ENCODE data around the gene ATP5F1E. TPM values are rescaled to one million over a fixed set of nuclear protein-coding genes. Genes with fewer than 3 reads are reported as not detected.
"Not testable (repeated sequence)": the region's sequence is repeated elsewhere in the genome, so short reads cannot be mapped to it uniquely, and the experiment has no call there.

The ATP5F1E gene
- total RNA-seq, 2 donors from 2014 or later = 16.2 to 16.6 TPM

DNA sequence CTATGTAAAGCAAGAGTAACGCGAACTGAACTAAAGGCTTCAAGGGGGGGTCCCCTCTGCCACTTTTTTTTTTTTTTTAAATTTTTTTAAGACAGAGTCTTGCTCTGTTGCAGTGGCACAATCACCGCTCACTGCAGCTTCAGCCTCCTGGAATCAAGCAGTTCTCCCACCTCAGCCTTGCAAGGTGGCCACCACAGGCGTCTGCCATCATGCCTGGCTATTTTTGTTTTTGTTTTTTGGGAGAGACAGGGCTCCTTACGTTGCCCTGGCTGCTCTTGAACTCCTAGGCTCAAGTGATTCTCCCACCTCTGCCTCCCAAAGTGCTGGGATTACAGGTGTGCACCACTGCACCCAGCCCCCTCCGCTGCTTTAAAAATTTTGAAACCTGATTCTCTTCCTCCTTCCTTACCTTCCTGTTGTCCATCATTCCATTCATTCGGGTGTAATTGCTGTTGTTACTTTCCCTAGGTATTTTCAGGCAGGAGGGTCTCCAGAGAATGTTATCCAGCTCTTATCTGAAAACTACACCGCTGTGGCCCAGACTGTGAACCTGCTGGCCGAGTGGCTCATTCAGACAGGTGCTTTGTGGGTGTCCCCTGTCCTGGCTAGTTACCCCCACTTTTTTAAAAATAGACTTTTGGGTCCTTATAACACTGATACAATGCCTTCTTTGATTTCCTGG lies 45.7 kb downstream of the ATP5F1E start:
- H3K9me3 ChIP-seq = no peaks in the 10 kb centered on the region
- H3K27me3 ChIP-seq = no peaks in the 10 kb centered on the region
- no peak overlapping the region for H3K4me3 ChIP-seq
- DNase-seq (no peak), ATAC-seq (no peak)
- no peak for TF ChIP-seq POLR2A (IDR thresholded peaks at IDR 0.05)
- TF ChIP-seq, protein P1, sequence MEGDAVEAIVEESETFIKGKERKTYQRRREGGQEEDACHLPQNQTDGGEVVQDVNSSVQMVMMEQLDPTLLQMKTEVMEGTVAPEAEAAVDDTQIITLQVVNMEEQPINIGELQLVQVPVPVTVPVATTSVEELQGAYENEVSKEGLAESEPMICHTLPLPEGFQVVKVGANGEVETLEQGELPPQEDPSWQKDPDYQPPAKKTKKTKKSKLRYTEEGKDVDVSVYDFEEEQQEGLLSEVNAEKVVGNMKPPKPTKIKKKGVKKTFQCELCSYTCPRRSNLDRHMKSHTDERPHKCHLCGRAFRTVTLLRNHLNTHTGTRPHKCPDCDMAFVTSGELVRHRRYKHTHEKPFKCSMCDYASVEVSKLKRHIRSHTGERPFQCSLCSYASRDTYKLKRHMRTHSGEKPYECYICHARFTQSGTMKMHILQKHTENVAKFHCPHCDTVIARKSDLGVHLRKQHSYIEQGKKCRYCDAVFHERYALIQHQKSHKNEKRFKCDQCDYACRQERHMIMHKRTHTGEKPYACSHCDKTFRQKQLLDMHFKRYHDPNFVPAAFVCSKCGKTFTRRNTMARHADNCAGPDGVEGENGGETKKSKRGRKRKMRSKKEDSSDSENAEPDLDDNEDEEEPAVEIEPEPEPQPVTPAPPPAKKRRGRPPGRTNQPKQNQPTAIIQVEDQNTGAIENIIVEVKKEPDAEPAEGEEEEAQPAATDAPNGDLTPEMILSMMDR (IDR thresholded peaks at IDR 0.05) = no peak
- intact Hi-C loops (cut with DNase I) = loop anchor here (10.0 kb wide), 1 partner anchor 102 kb away; no protein-coding TSS in a partner anchor
- H3K4me1 ChIP-seq = peaks cover 24% of the 10 kb centered on the region
- WGBS, 2 donors = 77 to 80% methylated on average over 9 of the region's 9 CpGs
- H3K27ac ChIP-seq = no peak overlapping the region
- H3K36me3 ChIP-seq (replicated peaks in 1 of 2; ENCODE audit: insufficient read depth in 1 of 2, low read depth in 2 of 2) = peaks cover 6 to 31% of the 10 kb centered on the region in 2 donors

DNA sequence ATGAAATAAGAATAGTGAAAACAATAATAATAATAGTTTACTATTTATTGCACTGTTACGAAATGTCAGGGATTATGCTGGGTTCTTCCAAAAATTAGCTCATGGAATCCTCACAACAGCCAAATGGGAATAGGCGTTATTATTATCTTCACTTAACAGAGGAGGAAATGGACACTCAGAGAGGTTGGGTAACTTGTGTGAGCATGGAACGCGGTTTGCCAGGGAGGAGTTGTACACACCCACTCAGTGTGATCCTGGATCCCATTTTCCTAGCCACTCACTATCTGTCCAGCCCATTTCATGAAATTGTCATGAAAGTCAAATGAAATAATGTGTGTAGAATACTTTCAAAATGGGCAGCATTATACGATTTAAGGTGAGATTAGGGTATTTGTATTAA lies 46.5 kb downstream of the ATP5F1E start:
- Histone ChIP-seq H3K4me3 (no peak overlapping the region), H3K27me3 (no peaks in the 10 kb centered on the region), H3K27ac (no peak overlapping the region), H3K4me1 (peaks cover 24% of the 10 kb centered on the region), H3K36me3 (replicated peaks in 1 of 2; ENCODE audit: insufficient read depth in 1 of 2, low read depth in 2 of 2) (peaks cover 6 to 23% of the 10 kb centered on the region in 2 donors), H3K9me3 (no peaks in the 10 kb centered on the region)
- WGBS, 2 donors = 75 to 82% methylated on average over 5 of the region's 5 CpGs
- no peak for TF ChIP-seq POLR2A (IDR thresholded peaks at IDR 0.05)
- TF ChIP-seq, protein P1 (IDR thresholded peaks at IDR 0.05) = no peak
- intact Hi-C loops (cut with DNase I) = loop anchor here (10.0 kb wide), 1 partner anchor 101 kb away; no protein-coding TSS in a partner anchor
- ATAC-seq = no peak
- DNase-seq = no peak

DNA sequence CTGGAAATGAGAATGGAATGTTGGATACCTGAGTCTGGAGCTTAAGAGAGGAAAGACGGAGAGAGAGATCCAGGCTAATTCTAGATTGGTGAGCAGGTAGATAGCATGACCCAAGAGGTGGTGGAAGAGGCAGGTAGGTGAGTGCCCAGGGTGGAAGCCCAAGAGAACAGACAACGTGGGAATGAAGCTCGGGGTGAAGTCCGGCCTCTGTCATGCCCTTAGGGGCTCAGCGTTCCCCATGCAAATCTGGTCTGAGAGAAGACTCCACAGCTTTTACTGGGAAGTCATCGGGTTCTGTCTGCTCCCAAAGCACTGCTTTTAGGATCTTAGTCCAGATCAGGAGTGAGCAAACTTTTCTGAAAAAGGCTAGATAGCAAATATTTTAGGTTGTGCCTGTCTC lies 47.4 kb downstream of the ATP5F1E start:
- no peak overlapping the region for H3K4me3 ChIP-seq
- 80 to 81% methylated on average over 6 of the region's 6 CpGs for WGBS, 2 donors
- H3K27me3 ChIP-seq = no peaks in the 10 kb centered on the region
- H3K36me3 ChIP-seq (replicated peaks in 1 of 2; ENCODE audit: insufficient read depth in 1 of 2, low read depth in 2 of 2) = peaks cover 6 to 16% of the 10 kb centered on the region in 2 donors
- TF ChIP-seq POLR2A (IDR thresholded peaks at IDR 0.05) = no peak
- TF ChIP-seq, protein P1 (IDR thresholded peaks at IDR 0.05) = no peak
- peaks cover 24% of the 10 kb centered on the region for H3K4me1 ChIP-seq
- ATAC-seq = no peak
- H3K27ac ChIP-seq = no peak overlapping the region
- intact Hi-C loops (cut with DNase I) = loop anchor here (10.0 kb wide), 1 partner anchor 100 kb away; no protein-coding TSS in a partner anchor
- H3K9me3 ChIP-seq = no peaks in the 10 kb centered on the region
- DNase-seq = no peak

DNA sequence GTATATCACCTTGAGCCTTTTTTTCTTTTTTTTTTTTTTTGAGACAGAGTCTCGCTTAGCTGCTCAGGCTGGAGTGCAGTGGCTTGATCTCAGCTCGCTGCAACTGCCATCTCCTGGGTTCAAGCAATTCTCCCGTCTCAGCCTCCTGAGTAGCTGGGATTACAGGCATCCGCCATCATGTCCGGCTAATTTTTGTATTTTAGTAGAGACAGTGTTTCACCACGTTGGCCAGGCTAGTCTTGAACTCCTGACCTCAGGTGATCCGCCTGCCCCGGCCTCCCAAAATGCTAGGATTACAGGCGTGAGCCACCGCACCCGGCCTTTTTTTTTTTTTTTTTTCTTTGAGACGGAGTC lies 49.0 kb downstream of the ATP5F1E start:
- 94 to 96% methylated on average over 12 of the region's 12 CpGs for WGBS, 2 donors
- H3K27me3 ChIP-seq; H3K27ac ChIP-seq; H3K4me3 ChIP-seq; H3K36me3 ChIP-seq (replicated peaks in 1 of 2; ENCODE audit: insufficient read depth in 1 of 2, low read depth in 2 of 2); DNase-seq; ATAC-seq; H3K9me3 ChIP-seq: not testable (repeated sequence)
- H3K4me1 ChIP-seq = peaks cover 24% of the 10 kb centered on the region
- intact Hi-C loops (cut with DNase I) = loop anchor here (10.0 kb wide), 1 partner anchor 98 kb away; no protein-coding TSS in a partner anchor

DNA sequence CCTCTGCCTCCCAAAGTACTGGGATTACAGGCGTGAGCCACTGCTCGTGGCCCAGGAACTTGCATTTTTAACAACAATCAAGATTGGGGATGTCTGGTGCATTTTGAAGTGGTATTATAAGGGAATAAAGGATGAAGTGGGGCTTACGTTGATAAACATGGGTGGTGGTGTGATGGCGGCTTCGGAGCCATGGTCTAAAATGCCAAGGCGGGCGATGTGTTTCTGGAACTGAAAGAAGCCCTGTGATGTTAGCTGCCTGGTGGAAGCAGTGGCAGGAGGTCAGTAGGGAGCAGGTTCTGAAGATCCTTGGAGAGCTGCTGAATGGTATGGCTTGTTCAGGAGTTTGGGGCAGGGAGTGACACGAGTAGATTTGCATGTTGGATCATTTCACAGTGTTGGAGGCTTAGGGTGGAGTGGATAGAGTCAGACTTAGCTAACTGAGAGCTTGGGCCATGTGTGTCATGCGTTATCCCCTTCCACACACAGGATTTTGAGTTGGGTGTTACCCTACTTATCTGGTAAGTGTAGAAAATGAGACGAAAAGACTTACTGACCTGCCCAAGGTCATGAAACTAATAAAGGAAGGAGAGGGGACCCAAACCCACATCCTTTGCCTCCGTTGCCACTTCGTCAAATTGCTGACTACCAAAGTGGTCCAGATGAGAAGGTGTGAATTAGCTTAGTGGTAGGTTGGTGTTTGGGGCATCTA lies 49.6 kb downstream of the ATP5F1E start:
- Histone ChIP-seq H3K9me3 (no peaks in the 10 kb centered on the region), H3K27ac (no peak overlapping the region), H3K4me3 (no peak overlapping the region), H3K27me3 (no peaks in the 10 kb centered on the region), H3K4me1 (peaks cover 24% of the 10 kb centered on the region), H3K36me3 (replicated peaks in 1 of 2; ENCODE audit: insufficient read depth in 1 of 2, low read depth in 2 of 2) (peaks cover 3% of the 10 kb centered on the region in 2 donors)
- DNase-seq = no peak
- intact Hi-C loops (cut with DNase I) = loop anchor here (10.0 kb wide), 1 partner anchor 98 kb away; no protein-coding TSS in a partner anchor
- no peak for ATAC-seq
- WGBS, 2 donors = 83 to 84% methylated on average over 12 of the region's 12 CpGs
- TF ChIP-seq, protein P1 (IDR thresholded peaks at IDR 0.05) = no peak
- no peak for TF ChIP-seq POLR2A (IDR thresholded peaks at IDR 0.05)
